ENCODE data around the gene KIAA2012.

DNA sequence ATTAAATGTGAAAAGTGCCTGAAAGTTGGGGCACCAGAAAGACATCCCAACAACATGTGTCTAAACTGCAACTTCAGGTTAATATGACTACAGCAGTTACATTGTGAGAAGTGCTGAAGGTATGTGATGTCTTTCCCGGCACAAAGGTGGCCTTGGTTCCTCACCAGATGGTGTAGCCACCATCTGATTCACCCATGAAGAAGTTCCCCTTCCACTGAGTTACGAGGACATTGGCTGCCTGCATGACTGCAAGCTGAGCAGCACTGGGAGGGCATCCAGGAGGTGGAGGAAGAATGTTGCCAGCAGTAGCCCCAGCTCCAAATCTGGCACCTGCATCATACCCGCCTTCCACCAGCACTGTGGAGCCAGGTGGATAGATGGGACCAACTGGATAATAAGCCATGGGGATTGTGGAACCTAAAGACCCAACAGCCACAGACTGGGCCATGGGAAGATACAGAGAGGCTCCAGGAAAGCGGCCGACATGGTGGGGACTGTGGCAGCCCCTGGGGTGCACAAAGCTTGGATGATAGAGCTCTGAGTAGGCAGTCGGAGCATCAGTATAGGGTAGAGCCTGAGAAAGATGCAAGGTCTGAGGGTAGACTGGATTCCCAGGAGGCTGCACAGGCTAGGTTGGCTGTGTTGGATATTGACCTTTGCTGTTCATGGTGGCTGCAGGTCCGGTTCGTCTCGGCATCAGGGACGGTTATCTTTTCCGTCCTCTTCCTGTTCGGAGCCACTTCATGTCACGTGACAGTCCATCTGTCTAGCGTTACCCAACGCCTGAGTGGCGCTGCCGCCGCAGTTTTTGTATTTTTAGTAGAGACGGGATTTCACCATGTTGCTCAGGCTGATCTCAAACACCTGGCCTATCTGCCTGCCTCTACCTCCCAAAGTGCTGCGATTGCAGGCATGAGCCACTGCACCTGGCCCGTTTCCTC lies 128.4 kb downstream of the KIAA2012 start:
- TF ChIP-seq POLR2A (IDR thresholded peaks at IDR 0.05; ENCODE audit: low read depth, low read length), result no peak
- no peak for TF ChIP-seq TAF1 (IDR thresholded peaks at IDR 0.05; ENCODE audit: low read depth, low read length)
- no peak for TF ChIP-seq POLR2AphosphoS5 (IDR thresholded peaks at IDR 0.05; ENCODE audit: low read depth, low read length)
- TF ChIP-seq POU2F2 (IDR thresholded peaks at IDR 0.05; ENCODE audit: low read depth, low read length), result no peak
- no peak for TF ChIP-seq SPI1 (IDR thresholded peaks at IDR 0.05; ENCODE audit: low read depth, low read length)

All from GM12891 (cell line).